HG03565 (cell line): ENCODE measurements around the gene TRMT1.
"Not testable (repeated sequence)": the region's sequence is repeated elsewhere in the genome, so short reads cannot be mapped to it uniquely, and the experiment has no call there.

Experiments
- ATAC-seq: cut with Tn5 transposase; IDR thresholded peaks from one replicate; pipeline ENCODE4 v1.9.1; 2021; ENCODE audit warnings: mild to moderate bottlenecking, moderate library complexity; ENCODE audit not compliant: unreplicated experiment

TRMT1 gene

DNA sequence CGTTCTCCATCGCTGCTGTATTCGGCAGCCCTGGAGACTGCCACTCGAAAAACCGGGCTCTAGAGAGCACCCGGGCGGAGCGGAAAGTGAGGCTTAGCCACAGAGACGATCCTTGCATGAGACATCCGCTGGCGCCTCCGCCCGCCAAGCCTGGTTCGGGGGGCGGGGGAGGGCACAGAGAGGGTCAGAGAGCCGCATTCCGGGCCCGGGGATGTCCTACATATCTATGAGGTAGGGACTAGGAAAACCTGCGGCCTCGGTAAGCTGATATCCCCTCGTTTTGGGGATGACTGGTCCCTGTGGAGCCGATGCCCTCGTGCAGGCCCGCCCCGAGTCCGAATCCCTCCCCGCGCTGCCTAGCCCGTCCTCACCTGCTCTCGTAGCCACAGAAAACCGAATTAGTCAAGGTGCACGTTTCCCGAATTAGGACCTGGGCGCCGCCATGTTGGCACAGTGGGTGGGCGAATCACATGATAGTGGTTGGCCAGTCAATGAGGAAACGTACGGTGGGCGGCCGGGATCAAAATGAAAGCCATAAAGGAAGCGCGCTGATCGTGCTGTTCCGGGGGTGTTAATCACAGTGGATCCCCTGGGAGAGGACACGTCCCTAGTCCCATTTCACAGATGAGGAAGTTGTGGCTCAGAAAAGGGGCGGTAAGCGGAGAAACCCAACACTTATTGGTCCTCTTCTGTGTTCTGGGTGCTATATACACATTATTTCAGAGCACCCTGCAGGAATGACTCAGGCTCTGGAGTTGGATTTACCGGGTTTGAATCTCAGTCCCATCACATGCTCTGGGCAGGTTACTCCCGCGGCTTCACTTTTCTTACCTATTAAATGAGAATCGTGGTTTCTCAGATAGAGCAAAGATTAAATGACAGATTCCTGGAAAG is at the start of gene TRMT1:
TRMT1 (minus strand) TSS at position 459 of the 894 bp plus-strand sequence; CDS start at position 118, 341 bp downstream.
- no peak for ATAC-seq

DNA sequence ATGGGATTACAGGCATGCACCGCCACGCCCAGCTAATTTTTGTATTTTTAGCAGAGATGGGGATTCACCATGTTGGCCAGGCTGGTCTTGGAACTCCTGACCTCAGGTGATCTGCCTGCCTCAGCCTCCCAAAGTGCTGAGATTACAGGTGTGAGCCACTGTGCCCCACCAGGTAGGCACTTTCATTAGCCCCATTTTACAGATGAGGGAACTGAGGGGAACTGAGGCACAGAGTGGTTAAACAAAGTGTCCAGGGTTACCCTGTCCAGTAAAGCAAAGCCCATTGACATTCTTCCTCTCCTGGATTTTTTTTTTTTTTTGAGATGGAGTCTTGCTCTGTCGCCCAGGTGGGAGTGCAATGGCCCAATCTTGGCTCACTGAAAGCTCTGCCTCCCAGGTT is 49.6 kb upstream of the TRMT1 start:
- ATAC-seq = not testable (repeated sequence)

DNA sequence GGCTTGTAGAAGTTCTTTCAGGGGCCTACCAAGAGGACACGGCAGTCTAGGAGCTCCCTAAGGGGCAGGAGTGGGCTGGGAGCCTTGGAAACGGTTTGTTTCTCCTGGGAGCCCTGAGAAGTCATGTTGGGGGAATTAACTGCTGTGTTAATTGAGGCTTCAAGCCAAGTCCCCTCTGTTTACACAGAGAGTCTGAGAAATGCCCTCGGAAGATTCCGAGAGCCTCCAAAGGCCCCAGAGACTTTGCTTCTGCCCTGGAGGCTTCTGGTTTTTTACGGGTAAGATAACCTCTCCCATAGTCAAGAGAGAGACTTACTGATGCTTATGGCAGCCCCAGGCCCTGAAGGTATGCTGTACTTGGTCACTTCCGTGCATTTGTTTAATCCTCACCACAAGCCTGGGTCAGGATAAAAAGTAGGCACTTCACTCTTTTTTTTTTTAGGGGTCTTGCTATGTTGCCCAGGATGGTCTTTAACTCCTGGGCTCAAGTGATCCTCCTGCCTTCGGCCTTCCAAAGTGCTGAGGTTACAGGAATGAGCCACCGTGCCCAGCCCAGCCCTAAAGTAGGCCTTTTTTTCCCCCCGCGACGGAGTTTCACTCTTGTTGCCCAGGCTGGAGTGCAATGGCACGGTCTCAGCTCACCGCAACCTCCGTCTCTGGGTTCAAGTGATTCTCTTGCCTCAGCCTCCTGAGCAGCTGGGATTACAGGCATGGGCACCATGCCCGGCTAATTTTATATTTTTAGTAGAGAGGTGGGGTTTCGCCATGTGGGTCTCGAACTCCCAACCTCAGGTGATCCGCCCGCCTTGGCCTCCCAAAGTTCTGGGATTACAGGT is 48.8 kb upstream of the TRMT1 start:
- no peak for ATAC-seq

DNA sequence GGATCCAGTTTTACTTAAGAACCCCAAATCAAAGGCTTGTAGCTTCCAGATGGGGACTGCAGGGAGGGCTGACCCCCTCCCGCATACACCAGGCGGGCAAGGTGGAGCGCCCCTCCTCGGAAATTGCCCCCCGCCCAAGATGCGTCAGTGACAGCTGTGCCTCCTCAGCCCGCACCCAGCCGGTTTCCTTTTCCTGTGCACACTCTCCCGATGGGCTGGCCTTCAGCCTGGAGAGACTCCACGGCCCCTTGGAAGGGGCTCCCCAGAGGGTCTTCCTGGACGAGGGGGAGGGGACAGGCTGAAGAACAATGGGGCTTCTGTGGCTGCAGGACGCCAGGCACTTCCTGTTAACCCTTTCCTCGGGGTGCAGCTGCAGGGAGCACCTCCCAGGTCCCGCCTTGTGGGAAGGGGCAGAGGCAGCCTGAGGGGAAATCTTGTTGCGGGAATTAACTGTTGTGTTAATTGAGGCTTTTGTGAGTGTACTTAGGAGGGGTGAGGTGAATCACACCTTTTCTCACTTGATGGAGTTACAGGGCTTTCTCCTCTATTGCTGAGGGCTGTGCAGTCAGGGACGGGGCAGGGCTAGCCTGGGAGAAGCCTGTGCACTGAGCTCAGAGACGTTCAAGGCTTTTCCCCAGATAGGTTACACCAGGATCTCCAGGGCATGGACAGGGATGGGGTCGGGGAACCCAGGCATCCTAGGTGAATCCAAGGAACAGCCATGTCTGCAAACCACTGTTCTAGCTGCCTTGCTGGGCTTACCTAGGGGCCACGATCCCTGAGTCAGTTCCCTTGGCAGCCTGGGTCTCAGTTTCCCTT is 48.0 kb upstream of the TRMT1 start:
- no peak for ATAC-seq

DNA sequence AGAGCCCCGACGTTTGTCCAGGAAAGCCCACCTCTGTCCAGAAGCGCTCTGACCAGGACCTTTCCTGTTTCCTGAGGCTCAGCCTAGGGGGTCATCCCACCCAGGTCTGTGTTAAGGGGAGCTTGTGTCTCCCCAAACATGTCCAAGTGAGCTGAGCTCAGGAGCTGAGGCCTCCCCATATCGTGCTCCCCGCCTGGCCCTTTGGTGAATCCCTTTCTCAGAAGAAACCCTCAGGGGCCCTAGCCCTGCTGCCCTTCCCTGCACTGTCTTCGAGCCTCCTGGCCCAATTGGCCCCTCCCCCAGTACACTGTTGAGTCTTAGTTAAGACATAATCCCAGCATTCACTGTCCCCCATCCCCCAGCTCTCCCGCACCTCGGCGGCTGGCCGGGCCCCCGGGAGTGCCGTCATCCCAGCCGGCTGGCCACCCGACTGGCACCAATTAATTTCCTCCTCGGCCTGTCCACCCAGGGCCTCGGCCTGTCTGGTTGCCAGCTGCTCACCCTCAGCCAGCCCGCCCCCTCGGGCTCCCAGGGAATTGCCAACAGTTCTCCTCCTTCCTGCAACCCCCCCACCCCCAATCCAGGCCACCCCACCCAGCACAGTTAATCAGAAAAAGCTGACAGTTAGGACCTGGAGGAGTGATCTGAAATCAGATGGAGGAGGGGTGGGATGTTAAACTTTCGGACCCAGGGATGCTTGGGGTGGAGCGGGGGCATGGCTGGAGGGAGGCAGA is 47.2 kb upstream of the TRMT1 start:
- ATAC-seq = no peak

DNA sequence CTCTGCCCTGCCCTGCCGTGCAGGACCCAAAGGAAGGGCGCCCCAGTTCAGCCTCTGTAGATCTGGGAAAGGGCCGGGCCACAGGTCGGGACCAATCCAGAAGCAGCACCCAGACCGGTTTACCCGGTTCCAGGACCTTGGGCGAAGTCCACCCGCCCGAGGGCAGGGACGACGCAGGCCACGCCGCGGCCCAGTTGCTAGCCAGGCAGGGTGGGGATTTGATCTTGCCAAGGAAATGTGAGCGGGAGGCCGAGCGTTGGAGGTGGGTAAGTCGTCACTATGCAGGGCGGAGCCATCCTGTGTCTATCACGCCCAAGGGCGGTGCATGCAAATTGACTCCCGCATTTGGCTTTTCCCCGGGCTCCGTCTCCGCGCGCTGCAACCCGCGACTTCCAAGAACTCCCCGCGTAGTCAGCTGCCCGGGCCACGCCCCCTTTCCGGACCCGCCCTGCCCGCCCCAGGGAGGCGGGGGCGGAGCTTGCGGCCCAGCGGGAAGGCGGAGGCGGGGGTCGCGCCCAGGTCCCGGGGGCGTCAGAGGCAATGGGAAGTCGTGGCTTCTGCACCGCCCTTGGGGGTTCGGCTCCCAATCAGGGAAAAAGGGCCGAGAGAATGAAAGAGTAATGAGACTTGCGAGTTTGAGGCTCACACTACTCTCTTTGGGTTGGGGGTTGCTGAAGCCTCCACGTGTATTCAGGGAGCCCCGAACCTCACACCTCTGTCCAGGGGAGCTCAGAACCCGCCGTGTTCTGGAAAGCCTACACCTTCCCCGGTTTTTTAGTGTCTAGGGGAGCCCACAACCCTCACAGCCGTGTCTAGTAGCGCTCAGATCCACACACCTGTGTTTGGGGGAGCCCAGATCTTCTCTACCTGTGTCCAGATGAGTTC is 46.4 kb upstream of the TRMT1 start:
- ATAC-seq = no peak

DNA sequence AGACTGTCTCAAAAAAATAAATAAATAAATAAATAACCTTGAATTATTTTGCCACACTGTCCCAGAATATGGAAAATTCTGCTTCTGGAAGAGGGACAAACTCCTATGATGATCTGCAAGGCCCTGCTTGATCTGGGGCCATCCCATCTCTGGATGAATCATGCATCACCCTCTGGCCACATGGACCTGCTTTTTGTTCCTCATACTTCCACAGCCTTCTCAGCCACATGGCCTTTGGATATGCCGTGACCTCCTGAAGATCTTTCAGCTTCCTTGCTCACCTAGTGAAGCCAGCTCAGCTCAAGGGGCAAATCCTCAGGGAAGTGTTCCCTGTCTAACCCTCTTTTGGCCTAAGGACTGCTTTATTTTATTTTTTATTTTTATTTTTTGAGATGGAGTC is 44.0 kb upstream of the TRMT1 start:
- ATAC-seq = no peak

DNA sequence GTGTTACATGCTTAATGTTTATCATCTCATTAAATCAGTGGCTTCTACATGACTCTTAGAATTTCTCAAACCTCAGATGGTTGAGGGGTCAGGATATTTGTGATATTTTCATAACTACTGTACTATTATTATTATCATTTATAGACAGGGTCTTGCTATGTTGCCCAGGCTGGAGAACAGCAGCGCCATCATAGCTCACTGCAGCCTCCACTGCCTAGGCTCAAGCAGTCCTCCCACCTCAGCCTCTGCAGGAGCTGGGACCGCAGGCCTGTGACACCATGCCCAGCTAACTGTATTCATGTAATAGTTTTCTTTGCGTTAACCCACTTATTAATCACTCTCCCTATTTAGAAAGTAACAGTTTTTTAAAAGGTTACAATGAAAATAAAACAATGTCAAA is 43.2 kb upstream of the TRMT1 start:
- ATAC-seq = no peak

DNA sequence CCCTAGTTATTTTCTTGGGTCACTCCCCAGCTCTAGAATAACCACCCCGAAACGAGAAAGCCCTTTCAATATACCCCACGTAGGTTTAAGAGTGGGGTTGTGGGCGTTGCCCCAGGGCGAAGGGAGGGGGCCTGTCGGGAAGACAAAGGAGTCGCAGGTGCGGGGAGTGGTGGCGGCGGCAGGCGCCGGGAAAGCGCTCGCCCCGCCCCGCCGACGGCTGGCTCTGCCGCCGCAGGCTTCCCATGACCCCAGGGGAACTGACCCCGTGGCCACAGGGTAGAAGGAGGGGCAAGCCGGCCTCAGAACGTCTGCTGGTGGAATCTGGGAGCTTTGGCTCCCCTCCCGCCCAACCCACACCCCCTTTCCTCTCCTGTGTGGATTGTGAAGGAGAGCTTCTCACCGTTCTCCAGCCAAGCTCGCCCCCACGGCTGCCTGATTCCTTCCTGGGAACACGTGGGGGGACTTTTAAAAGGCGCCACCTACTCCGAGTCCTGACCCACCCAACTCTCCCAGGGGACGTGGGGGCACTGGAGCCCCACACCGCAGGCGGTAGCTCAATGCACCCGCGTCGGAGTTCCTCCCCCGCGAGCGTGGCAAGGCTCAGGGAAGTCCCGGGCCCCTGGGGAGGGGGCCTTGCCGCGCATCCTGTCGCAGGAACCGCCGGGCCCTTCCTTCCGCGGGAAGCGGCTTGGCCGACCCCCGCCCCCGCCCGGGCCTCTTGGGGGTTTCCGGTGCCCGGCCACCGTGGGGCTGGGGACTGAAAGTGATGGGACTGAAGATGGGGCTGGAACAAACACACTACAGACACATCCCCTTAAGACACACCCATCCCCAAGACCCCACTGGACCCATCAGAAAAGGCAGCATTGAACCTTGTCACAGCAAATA is 39.2 kb upstream of the TRMT1 start:
- no peak for ATAC-seq

DNA sequence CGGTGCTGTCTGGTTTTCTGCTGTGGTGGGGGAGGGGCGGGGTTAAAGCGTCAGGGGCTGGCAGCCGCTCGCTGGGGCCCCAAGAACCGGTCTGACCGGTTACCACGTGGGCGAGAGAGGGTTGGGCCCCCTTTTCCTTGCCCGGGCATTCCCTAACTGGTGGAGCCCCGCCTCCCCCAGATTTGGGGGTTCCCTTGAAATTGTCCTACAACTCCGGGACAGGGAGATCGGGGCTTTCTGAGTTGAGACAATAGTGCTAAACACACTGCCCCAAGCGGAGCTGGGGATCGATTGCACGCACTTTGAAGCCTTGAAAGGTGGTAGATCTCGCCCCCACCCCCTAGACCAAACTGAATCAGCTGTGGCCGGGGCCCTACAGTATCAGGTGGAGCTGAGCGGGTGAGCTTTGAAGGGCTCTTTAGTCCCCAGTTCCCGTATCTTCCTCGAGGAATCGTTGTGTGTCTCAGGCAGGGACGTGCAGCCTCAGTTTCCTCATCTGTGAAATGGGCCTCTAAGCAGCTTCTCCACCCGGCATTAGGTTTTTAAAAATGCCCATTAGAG is 38.5 kb upstream of the TRMT1 start:
- no peak for ATAC-seq

DNA sequence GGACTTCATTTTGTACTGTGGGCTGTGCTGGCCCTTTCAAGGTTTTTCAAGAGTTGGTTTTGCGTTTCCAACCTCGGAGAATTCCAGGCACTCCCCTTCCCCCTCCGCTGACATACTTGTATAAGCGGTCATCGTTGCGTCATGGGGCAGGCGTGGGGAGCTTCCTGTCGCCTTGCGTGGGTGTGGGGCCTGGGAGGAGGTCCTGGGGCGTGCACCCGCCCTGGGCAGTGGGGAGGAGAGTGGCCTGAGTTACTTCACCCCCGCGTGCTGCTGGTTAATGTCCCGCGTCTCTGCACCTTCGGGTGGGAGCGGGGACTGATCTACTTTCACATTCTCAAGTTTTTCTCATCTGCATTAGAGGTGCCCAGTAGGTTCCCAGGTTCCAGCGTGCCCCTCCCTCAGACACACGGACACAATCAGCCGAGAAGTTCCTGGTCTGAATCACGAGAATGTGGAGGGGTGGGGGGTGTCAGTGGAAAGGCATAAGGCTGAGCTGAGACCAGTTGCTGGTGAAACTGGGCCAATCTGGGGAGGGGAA is 37.8 kb upstream of the TRMT1 start:
- no peak for ATAC-seq

DNA sequence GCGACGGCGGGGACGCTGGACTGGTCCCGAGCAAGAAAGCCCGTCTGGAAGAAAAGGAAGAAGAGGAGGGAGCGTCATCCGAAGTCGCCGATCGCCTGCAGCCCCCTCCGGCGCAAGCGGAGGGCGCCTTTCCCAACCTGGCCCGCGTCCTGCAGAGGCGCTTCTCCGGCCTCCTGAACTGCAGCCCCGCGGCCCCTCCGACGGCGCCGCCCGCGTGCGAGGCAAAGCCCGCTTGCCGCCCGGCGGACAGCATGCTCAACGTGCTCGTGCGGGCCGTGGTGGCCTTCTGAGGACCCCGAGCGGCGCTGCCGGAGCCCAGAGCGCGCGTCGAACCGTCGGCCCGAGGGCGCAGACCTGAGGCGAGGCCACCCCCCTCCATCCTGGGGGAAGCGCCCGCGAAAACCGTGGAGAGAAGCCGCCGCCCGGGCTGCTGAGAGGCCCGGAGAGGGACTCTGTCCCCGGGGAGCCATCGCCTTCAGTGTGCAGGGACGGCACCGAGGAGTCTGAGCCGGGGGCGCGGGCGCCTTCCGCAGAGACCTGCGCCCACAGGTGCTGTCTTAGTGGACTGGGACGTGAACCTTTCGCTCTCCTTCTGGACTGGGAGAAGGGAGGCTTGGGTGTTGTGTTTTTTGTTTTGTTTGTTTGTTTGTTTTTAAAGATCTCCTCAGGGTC is 37.2 kb upstream of the TRMT1 start:
- ATAC-seq = no peak

DNA sequence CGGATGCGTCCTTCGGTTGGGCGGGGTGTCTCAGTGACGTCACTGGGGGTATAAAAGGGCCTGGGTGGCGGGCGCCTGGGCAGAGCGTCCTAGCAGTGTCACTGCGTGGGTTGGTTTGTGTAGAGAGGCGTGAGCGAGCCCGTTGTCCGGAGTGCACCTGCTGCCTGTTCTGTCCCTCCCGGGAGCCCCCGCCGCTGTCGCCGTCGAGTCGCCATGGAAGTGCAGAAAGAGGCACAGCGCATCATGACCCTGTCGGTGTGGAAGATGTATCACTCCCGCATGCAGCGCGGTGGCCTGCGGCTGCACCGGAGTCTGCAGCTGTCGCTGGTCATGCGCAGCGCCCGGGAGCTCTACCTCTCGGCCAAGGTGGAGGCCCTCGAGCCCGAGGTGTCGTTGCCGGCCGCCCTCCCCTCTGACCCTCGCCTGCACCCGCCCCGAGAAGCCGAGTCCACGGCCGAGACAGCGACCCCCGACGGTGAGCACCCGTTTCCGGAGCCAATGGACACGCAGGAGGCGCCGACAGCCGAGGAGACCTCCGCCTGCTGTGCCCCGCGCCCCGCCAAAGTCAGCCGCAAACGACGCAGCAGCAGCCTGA is 36.5 kb upstream of the TRMT1 start:
- peak; percentile 27 for ATAC-seq

DNA sequence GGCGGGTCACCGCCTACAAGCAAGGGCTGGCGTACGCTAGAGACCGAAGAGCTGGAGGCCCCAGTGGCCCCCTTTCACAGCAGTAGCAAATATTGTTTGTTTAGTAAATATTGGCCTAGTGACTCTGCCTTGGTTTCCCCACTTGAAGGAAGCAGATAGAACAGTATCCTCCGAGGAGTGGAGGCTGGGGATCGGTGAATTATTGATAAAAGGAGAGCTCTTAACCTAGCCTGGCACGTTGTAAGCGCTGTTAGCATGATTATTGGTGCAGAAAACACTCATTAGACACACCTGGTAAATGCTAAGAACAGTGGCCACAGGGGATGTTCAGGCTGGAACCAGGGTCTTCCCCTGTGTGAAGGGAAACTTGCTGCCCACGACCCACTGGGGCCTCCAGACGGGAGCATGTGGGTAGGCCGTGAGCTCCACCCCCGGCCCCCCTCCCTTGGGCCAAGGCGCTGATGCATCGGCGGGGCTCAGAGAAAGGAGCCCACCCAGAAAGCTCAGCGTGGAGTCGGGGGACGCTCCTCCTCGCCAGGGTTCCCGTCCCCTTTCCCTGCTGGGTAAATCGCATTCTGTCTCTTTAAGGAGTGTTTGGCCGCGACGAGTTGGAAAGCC is 35.9 kb upstream of the TRMT1 start:
- ATAC-seq = peak; percentile 6

DNA sequence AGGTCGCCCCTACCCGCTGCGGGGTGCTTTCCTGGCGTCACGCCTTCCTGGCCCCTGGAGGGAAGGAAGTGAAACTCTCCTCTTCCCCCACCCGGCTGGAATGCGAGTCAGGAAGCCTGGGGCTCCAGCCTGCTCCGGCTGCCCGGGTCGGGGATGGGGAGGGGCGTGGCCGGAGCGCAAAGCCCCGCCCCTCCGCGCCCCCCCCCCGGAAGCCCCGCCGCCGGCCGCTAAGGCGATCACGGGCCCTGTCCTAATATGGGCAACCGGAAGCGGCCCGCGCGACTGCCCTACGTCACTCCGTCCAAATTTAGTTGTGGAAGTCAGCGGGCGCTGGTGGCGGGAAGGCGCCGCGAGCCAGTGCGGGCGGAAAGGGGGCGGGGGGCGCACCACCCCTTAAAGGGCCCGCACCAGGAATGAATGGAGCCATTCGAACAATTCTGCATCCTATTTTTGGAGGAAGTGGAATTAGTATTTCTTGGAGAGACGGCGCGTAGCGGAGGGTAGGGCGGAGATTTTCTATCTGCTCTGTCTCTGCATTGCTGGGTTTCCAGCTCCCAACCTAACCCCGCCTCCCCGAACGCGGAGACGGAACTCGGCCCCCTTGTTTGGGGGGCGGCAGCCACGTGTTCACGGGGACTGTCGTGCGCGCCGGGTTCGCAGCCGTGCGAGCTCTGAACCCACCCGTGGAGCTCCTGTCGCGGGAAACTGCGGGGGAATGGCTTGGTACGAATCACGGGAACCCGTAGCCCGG is 35.2 kb upstream of the TRMT1 start:
- ATAC-seq = peak; percentile 28
